Stimulated activated CD4-positive, alpha-beta T cell treated with anti-CD3 and anti-CD28 coated beads, Interleukin-12 subunit alpha, Interleukin-12 subunit beta, amount 100 ng/mL, for 4 hours (primary cell): ENCODE results near the gene TRIM2.

Experiments
- DNase-seq: peaks from one replicate; pipeline ENCODE4 v3.0.0-alpha.2; 2020

The TRIM2 gene

DNA sequence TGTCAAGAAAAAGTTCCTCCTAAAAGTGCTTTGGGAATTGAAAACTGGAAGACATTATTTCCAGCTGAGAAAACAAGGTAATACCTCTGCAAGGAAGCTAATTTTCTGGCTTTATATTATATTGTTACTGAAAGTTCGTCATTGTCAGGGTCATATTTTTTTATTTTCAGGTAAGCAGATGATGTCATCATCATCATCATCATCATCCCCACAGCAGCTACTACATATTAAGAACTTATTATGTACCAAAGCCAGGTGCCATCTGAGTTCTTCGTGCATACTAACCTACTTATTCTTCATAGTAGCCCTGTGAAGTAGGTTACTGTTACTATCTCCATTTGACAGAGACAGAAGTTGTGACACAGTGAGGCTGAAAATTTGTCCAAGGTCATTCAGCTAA is 87.3 kb downstream of the TRIM2 start:
- no peak for DNase-seq

DNA sequence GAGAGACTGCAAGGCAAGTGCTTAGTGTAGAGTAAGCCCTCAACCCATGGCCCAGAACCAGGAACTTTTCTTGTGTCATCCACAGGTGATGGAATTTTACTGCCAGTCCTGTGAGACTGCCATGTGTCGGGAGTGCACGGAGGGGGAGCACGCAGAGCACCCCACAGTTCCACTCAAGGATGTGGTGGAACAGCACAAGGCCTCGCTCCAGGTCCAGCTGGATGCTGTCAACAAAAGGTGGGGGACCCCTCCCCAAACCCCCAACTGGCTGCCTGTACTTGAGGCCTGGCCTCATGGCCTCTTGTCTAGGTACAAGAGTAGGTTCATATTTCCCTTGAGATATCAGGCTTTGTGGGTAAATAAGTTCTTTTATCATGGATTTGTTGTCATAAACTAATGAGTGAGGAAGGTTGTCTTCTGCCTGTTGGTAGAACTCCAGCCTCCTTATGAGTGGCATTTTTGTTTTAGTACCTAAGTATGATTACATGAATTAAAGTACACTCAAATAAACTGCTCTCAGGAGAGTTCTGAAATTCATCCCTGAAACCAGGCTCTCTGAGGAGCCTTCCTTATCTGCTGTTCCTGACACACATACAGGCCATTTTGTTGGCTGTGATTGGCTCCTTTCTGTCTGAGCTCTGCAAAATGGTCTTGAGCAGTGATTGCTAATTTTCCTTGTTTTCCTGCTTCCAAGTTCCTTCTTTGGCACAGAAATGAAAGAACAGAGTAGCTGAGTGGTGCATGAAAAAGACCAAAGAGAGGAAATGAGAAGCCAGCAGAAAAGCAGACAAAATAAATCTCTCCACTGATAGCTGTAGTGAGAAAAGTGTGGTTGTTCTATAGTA is 88.9 kb downstream of the TRIM2 start:
- DNase-seq: no peak

DNA sequence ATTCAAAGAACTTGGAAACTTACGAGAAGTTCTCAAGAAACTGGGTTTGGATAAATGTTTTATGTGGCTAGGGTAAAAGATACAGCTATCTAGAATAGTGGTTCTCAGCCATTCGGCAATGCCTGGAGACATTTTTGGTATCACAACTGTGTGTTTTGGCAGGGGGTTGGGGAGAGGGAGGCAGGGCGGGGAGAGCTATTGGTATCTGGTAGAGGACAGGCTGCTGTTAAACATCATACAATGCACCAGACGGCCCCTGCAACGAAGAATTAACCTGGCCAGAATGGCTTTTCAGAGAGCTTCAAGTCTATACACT is 89.5 kb downstream of the TRIM2 start:
- no peak for DNase-seq

DNA sequence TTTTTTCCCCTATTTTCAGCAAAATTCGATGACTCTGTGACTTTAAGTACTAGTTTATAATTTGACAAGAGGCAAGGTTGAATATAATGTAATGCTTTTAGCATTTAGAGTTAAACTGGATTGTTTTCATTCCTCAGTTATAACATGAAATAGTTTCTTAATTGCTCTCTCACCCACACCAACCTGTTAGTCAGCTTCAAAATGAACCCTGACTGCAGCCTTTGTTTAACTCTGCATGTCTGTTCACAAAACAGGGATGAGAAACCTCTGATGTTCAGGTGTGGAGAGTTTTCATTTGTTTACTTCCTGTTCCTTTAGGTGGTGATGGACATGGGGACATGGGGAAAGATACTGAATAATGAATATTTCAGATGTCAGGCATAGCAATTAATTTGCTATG is 90.4 kb downstream of the TRIM2 start:
- no peak for DNase-seq

DNA sequence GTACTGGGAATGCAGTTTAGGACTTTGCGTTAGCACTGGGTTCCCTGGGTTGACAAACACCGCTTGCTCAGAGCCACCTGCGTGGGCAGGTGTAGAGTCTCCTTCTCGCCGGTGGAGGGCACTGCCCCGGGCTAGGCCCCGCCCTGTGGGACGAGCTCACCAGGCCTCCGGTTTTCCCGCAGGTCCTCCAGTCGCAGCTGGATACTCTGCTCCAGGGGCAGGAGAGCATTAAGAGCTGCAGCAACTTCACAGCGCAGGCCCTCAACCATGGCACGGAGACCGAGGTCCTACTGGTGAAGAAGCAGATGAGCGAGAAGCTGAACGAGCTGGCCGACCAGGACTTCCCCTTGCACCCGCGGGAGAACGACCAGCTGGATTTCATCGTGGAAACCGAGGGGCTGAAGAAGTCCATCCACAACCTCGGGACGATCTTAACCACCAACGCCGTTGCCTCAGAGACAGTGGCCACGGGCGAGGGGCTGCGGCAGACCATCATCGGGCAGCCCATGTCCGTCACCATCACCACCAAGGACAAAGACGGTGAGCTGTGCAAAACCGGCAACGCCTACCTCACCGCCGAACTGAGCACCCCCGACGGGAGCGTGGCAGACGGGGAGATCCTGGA is 91.0 kb downstream of the TRIM2 start:
- DNase-seq: no peak

DNA sequence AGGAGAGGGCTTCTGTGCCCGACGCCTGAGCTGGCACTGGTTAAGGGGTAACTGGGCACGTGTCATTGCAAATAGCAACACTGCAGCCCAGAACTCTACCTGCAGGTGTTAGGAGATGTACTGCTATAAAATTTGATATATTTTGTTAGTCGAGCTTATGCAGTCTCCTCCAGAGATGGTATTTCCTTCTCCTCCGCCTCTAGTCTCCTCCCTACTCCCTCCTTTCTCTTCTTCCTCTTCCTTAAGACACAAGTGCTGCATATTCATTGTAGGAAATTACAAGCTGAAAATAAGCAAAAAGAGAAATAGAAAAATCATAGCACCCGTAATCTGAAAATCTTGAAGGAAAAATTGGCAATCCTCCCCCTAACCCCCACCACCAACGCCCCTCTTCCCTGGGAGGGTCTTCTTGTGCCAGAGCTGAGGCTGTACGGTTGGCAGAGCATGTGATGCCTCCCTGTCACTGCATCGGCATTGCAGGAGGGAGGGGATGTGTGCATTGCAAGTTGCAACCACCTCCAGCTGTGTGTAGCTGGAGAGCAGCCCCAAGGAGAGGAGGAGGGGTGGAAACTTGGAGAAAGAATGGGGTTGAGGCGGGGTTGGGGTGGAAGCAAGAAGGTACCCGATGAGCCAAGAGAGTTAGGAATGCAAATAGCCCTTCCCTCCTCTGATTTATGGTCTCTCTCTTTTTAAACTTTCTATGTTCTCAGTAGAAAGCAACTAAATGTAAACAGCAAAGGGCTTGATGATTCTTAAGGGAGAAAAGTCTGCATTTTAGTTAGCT is 92.0 kb downstream of the TRIM2 start:
- no peak for DNase-seq

DNA sequence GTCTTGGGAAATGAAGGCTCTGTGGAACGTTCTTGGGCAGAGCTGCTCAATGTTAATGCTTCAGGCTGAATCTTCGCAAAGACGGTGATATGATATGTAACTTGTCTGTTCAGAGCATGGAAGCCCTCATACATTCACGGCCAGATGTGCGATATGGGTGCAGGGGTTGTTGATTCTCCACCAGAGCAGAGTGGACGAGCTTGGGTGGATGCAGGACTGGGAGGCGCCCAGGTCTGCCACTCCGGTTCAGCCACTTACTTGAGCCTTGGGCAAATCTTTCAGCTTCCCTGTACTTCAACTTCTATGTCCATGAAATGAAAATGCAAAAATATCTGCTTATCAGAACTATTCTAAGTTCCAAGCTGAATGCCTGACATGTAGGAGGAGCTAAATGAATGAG is 92.9 kb downstream of the TRIM2 start:
- DNase-seq: no peak

DNA sequence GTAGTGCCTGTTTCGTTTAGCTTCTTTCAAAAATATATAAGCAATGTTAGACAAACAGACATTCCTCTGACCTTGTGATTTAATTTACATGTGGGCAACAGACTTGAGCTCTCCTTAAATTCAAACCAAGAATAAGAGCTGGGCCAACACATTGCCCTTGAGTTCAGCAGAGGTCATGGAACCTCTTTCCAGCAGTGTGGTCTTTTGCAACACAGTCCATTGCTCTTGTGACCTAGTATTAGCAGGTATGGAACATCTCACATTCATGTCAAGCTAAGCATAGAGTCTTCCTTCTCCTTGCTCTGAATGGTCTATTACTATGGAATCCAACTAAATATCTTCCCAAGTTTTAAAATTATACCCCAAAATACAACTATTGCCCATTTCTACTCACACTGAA is 106.5 kb downstream of the TRIM2 start:
- no peak for DNase-seq

DNA sequence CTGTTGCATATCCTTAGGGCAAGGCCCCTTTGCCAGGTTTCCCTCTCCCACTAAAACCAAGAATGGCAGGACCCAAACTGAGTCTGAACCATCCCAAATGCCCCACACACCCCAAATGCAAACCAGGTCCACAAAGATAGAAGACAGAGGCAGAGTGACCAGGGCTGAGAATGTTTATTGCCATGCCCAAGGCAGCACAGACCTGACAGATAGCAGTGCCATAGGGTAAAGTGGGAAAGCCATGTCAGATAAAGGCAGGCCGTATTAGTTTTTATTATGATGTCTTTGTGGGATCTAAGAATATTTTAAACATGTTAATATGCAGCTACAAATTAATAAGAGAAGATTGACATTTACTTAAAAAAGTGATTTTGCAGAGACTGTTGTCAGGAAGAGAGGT is 110.7 kb downstream of the TRIM2 start:
- DNase-seq: no peak

DNA sequence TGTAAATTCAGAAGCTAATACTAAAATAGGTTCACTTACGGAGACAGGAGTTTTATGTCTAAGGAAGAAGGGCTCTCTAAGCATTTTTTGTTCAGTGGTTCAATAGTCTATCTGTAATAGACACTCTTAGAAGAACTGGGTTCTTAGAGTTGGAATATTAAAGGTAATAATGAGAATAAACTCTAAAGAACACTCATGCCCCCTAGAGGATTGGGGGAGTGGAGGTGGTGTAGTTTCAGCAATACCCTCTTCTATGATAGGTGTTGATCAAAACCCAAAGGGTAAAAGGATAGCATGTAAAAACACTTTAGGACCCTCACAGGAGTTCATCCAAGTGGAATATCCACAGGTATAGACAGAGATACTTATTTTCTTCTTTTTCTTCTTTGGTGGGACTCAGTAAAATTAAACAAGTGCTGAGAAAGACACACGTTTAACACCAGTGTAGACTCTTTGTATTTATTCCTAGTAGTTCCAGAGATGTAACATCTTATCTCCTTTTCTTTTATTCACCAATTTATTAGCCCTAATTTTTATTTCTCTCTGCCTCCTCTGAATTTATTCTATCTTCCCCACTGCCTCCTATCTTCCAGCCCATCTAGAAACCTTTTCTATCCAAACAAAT is 114.6 kb downstream of the TRIM2 start:
- DNase-seq: no peak

DNA sequence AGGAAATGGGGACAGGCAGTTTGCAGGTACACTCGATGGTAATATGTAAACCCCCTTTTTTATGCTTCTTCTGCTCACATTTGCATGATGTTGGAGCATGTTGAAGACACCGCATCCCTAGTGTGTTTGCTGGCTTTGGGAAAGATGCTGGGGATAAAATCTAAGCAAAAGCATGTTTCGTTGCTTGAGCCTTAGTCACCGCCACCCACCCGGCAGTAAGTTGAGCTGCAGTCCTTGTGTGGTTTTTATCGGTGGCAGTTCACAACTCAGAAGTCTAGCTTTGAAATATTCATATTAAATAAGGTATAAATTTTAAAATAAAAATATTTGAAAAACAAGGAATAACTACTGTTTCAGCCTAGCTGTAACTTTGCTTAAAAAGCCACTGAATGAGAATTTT is 118.5 kb downstream of the TRIM2 start:
- no peak for DNase-seq

DNA sequence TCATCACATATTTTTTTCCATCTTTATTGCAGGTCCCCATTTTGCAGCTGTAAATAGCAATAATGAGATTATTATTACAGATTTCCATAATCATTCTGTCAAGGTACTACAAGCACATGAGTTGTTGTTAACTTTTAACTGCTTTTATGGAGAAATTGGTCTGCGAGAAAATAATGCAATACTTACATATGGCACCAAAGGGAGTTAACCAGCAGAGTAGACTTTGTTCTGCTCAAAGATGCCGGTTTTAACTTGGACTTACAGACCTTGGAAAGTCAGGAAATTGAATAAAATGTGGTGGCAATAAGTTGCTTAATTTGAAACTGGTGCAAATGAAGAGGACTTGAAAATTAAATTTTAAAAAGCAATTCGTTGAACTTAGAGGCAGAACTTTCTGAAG is 119.8 kb downstream of the TRIM2 start:
- DNase-seq: no peak

DNA sequence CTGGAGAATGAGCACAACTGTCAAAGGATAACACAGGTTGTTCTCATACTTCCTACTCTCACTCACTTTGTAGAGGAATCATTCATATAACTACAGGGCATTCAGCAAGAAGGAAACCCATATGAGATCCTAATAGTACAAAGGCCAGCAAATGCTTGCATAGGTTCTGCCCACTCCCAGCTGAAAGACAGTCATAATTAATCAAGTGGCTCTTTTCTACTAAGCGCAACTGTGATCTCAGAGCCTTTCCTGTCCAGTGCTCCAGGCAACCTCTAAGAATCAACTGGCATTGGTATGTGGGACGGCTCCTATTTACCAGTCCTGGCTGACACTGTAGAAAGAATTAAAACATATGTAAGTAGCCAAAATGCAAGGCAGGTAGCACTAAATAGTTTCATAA is 121.3 kb downstream of the TRIM2 start:
- no peak for DNase-seq

DNA sequence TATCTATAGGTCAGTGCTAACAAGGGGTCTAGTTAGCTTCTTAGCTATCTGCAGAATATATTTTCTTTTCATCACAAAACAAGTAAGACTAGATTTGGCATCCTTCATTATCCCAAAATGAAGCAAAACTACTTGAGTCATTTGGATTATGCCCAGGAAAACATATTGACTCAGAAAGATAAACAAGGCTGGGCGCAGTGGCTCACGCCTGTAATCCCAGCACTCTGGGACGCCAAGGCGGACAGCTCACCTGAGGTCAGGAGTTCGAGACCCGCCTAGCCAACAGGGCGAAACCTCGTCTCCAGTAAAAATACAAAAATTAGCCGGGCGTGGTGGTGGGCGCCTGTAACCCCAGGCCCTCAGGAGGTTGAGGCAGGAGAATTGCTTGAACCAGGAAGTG is 122.3 kb downstream of the TRIM2 start:
- no peak for DNase-seq

DNA sequence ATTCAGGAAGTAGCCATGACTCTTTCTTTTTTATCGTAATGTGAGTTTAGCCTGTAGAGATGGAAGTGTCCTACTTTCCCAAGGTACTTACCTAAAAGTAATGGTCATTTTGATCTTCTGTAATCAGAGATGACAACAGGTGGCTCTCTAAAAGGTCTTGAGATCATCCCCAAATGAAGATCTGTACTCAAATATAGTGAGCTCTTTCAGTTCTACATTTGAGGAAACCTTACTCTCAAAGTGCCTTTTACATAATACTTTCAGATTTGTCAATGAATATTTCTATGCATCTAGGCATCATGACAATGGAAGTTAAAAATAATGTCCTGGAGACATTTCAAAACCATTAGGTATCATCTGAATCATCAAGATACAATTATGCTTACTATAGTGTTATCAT is 123.0 kb downstream of the TRIM2 start:
- DNase-seq: no peak

DNA sequence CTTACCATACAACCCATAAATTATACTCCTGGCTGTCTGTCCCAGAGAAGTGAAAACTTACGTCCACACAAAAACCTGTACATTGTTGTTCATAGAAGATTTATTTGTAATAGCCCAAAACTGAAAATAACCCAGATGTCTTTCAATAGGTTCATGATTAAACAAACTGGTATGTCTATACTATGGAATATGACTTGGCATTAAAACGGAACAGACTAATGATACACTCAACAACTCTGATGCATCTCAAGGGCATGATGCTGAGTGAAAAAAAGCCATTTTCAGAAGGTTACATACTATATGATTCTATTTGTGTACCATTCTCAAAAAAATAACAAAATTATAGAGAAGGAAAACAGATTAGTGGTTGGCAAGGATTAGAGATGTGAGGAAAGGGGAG is 128.7 kb downstream of the TRIM2 start:
- no peak for DNase-seq

DNA sequence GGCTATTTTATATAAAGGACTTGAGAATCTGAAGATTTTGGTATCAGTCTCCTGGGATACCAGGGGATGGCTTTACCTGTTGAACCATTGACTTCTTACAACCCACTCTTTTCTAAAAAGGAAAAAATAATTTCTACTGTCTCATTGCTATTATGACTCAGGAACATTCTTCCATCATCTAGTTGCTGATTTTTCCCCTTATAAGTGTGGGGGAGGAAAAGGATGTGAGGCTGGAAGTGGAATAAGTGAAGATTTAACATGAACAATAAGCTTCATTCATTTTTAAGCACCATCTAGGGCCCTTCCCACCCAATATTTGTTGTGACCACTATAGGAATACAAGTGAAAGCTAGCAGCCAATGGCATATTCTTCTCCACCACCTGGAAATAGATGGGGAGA is 129.6 kb downstream of the TRIM2 start:
- DNase-seq: no peak

DNA sequence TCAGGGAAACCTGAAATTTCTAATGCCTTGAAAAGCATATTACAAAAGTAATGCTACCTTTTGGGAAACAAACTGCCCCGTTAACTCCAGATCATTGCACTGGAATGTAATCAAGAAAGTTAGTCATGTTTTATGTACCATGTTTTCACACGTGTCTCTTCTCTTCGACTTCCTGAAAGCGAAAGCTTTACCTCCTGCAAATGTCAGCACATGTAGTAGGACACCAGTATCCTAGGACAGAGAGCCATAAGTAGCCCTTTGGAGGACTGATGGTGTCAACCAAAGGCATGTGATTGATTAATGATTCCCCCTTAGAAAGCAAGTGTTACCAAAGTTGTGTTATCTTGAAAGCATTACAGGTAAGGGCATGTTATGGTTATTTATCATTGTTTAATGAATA is 131.4 kb downstream of the TRIM2 start:
- DNase-seq: no peak

DNA sequence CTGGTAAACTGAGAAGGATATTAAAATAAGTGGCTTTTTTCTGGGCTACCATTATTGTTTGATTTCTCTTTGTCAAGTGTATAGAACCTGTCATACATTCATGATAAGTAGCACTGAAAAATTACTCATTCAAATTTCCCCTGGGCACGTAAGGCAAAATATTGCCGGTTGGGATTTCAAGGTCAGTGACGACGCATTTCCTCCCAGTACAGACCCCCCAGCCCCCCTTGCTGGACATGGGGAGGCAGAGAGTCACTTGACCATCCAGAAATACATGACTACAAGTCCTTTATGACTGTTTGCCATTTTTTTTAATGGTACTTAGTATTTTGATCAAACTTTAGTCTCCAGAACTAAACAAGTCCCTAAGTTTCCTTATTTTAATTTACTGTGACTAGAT is 133.4 kb downstream of the TRIM2 start:
- no peak for DNase-seq

DNA sequence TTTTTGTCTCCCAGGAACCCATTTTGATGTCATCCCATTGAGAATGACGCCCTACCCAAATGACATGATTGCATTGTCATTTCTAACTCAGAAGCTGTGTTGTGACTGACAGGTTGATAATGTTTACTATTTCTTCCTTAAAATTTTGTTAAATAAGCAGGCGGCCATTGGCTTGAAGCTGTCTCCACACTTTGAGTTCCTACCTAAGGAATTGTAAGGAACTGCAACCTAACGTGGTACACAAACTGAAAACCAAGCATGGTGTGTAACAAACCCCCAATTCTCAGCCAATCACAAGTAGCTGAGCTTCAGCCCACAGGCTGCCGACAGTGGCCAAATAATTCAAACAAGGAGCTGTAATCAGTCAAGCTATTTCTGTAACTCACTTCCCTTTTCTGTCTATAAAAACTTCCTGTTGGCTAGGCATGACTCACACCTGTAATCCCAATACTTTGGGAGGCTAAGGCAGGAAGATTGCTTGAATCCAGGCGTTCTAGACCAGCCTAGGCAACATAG is 137.4 kb downstream of the TRIM2 start:
- DNase-seq: no peak

DNA sequence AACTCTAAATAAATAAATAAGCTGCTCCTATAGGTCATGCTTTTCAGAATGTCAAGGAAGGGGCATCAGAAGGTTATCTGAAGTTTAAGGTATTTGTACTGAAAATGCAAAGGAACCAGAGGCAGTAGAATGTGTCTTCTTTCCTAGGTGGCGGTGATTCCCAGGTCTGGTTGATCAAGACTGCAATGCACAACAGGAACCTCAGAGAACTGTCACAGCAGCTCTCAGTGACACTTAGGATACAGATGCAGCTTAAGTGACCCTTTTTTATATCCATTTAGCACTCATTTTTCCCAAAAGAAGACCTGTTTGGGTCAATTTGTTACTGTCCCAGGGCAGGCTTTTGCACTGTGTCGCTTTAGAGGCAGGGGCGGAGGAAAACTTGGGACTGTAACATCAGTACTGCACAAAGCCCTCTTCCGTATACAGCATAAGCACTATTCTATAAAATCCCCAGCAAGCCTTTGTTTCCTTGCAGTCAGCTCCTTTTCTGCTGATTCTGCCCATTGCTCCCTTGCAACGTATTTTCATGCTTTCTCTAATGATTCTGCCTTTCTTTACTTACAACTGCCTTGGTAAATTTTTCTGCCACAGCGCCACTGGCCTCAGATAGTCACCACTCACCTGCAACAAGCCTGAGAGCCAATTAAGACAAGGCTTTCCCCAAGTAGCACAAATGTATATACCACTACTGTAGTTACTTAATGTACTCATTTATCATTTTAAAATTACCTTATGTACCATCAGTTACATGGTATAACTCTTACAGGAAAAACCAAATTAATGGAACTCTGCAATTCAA is 138.7 kb downstream of the TRIM2 start:
- DNase-seq: no peak

DNA sequence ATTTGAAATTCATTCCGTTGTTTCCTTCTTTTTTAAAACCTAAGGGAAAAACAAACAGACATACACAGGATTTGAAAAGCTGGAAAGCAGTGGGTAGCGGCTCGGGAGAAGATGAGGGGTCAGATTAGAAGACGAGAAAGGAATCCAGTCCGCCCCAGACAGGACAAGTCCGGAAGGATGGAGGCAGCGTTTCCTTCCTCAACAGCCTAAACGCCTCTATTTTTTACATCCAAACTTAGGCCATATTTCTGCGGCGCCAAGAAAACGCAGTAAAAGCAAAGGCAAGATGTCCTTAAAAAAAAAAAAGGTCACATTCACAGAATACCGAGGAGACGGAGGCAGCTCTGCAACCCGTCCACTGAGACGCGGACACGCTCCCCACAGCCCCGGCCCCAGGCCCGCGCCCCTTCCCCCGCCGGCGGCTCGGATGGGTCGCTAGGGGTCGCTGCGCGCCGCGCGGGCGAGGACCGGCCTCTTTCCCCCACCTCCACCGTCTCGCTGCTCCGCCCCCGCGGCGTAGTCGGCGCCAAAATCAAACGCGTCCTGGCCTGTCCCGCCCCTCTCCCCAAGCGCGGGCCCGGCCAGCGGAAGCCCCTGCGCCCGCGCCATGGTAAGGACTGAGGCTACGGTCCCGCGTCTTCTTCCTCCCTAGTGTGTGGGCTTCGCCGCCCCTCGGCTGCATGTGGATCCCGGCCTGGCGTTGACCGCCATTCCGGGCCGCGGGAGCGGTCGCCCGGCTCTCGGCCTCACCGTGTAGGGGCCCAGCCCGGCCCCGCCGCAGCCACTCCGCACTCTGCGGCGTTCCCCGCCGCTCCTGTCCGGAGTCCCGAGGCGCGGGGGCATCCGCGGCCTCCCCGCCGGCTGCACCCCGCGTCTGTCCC is 140.1 kb downstream of the TRIM2 start, which contains the start of gene MND1:
Gene MND1 (plus strand): TSS at position 558 of the 881 bp plus-strand sequence. CDS start 50 bp downstream, at position 608.
- peak; percentile 91 for DNase-seq
